WI38 (cell line): ENCODE results near the gene ROGDI.

Source experiments
- H3K4me3 ChIP-seq: 2 replicates; pipeline ENCODE4 v1.5.1; 2011; ENCODE audit warnings: low read depth, mild to moderate bottlenecking, control low read depth, low read length
- TF ChIP-seq, protein P1 (sequence below): IDR thresholded peaks from 2 replicates; pipeline ENCODE4 v1.5.1; 2012; ENCODE audit warnings: low read depth, mild to moderate bottlenecking, control low read depth, low read length

The ROGDI gene

GRCh38 chr16:4839942-4840341, 37.5 kb upstream of the ROGDI start:
- TF ChIP-seq, protein P1, sequence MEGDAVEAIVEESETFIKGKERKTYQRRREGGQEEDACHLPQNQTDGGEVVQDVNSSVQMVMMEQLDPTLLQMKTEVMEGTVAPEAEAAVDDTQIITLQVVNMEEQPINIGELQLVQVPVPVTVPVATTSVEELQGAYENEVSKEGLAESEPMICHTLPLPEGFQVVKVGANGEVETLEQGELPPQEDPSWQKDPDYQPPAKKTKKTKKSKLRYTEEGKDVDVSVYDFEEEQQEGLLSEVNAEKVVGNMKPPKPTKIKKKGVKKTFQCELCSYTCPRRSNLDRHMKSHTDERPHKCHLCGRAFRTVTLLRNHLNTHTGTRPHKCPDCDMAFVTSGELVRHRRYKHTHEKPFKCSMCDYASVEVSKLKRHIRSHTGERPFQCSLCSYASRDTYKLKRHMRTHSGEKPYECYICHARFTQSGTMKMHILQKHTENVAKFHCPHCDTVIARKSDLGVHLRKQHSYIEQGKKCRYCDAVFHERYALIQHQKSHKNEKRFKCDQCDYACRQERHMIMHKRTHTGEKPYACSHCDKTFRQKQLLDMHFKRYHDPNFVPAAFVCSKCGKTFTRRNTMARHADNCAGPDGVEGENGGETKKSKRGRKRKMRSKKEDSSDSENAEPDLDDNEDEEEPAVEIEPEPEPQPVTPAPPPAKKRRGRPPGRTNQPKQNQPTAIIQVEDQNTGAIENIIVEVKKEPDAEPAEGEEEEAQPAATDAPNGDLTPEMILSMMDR: no peak
- H3K4me3 ChIP-seq: no peak overlapping the region

DNA sequence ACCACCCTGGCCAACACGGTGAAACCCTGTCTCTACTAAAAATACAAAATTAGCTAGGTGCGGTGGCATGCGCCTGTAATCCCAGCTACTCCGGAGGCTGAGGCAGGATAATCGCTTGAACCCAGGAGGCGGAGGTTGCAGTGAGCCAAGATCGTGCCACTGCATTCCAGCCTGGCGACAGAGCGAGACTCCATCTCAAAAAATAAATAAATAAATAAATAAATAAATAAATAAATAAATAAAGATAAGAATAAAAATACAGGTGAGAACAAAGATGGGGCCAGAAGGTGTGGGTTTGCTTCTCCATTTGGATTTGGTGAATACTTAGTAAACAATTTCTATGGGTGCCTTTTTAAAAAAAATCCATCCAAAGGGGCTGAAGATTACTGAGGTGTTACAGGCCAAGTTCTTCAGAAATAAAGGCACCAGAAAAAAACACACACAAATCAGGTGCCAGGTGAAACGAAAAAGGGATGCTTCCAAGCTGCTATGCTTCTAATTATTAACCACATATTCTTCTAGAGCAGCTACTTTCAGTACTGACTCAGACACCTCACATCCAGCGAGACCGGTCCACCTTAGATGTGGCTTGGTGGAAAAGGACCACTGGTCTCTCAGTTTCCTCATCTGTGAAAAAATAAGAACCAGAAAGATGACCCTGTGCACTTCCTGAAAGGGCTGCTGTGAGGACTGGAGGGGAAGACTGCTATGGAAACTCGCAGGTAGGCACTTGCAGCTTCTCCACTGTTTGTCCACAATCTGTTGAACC, 35.5 kb upstream of the ROGDI start:
- H3K4me3 ChIP-seq: no peak overlapping the region
- TF ChIP-seq, protein P1: no peak

DNA sequence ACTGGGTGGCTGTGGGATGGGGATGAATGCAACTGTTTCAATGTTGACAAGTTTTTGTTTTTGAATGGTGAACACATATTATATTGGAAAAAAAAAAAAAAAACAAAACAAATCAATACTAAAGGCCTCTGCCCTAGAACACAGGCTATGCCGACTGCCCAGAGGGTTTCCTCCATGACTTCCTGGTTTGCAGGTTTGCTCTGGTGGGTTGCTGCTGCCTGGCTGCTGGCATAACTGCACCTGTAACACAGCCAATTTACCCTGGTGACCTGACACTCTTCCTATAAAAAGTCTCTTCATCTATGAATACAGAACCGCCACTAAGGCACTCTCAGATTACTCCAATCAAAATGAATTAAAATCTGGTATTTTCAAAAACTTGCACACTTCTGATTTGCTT, 34.3 kb upstream of the ROGDI start:
- TF ChIP-seq, protein P1: no peak
- H3K4me3 ChIP-seq: no peak overlapping the region

DNA sequence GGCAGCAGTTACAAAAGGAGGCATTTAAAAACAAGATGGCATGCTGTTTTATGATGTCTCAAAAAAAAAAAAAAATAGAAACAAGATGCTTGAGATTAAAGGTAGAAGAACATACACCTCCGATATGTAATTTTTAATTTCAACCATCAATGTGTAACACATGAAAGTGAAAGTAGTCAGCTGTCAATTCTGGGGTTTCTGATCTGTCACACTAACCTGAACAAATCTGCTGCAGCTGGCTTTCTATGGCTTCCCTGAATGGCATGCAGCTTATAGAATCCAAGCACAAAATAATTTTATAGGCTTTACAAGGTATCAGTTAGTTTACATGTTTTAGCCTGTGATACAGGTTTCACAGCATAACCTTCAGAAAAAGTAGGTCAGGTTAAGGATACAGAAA, 31.2 kb upstream of the ROGDI start:
- TF ChIP-seq, protein P1: no peak
- H3K4me3 ChIP-seq: no peak overlapping the region

- no peak overlapping the region for H3K4me3 ChIP-seq
- TF ChIP-seq, protein P1: no peak
These were observed 30.4 kb upstream of the ROGDI start for GRCh38 chr16:4832698-4833343.

GRCh38 chr16:4831616-4832015, 29.2 kb upstream of the ROGDI start:
- H3K4me3 ChIP-seq: no peak overlapping the region
- TF ChIP-seq, protein P1: no peak

DNA sequence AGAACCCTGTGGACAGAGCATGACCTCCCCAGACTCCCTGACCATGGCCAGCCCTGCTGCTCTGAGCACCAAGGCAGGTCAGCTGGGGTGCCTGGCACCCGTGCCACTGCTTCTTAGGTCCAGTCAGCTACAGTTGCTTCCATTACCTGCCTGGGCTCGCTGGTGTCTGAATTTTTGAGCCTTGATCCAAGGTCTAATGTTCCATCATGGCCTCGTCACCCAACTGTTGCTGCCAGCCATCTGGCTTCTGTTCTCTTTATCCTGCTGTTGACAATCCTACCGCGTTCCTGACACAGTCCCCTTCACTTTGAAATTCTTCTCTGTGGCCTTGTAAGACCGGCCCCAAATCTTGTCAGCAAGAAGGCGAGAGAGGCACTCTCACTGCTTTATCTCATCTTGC, 28.0 kb upstream of the ROGDI start:
- no peak overlapping the region for H3K4me3 ChIP-seq
- TF ChIP-seq, protein P1: no peak
